Esophagus muscularis mucosa (tissue), 4 donors: ENCODE data around the gene TMSB10. TPM values are rescaled to one million over a fixed set of nuclear protein-coding genes. Genes with fewer than 3 reads are reported as not detected.
A peak's percentile ranks its signal among the peaks of the same experiment; 100 is the strongest.

ENCODE experiments used
- DNase-seq: peaks from one replicate; pipeline ENCODE4 v3.0.0-alpha.2; 2017; ENCODE audit errors: extremely low spot score
- H3K27ac ChIP-seq, 4 donors: fragments of 200-600 bp; sonication (generic); replicated peaks in 1 of 4; 1 replicate in 3 of 4; 2 replicates in 1 of 4; pipeline ENCODE4 v1.5.1; 2016 to 2019; ENCODE audit warnings: mild to moderate bottlenecking in 1 of 4
- H3K27me3 ChIP-seq, 4 donors: fragments of 200-600 bp; sonication (generic); one replicate each; pipeline versions ENCODE4 v1.5.1 to v1.6.0; 2016 to 2019
- H3K36me3 ChIP-seq, 4 donors: fragments of 200-600 bp; sonication (generic); one replicate each; pipeline ENCODE4 v1.5.1; 2016 to 2019
- H3K4me1 ChIP-seq, 4 donors: fragments of 200-600 bp; sonication (generic); one replicate each; pipeline ENCODE4 v1.5.1; 2016 to 2019
- H3K4me3 ChIP-seq, 4 donors: fragments of 200-600 bp; sonication (generic); 1 replicate in 2 of 4; 2 replicates in 2 of 4; pipeline ENCODE4 v1.5.1; 2016 to 2019; ENCODE audit warnings: mild to moderate bottlenecking in 4 of 4, moderate library complexity in 1 of 4
- H3K9me3 ChIP-seq, 4 donors: fragments of 200-600 bp; sonication (generic); 1 replicate in 3 of 4; 2 replicates in 1 of 4; pipeline ENCODE4 v1.5.1; 2016 to 2019
- CTCF ChIP-seq, 3 experiments: fragments of 200-600 bp in 2 of 3; fragments of 450-650 bp in 1 of 3; sonication (generic) in 2 of 3; IDR thresholded peaks; one replicate each; pipeline ENCODE4 v1.5.1; 2017 to 2019; ENCODE audit warnings: antibody characterized with exemption in 3 of 3, mild to moderate bottlenecking in 2 of 3, moderate library complexity in 1 of 3
- EP300 ChIP-seq: sonication (generic); formaldehyde crosslinking; IDR thresholded peaks from one replicate; pipeline ENCODE4 v1.6.1; 2017; ENCODE audit warnings: antibody characterized with exemption
- POLR2A ChIP-seq: fragments of 450-650 bp; IDR thresholded peaks from one replicate; pipeline ENCODE4 v1.6.1; 2017; ENCODE audit warnings: antibody characterized with exemption, moderate library complexity, mild to moderate bottlenecking, low read depth
- POLR2AphosphoS5 ChIP-seq, 2 donors: sonication (generic); formaldehyde crosslinking; IDR thresholded peaks; one replicate each; pipeline ENCODE4 v1.6.1; 2017; ENCODE audit warnings: antibody characterized with exemption in 2 of 2
- WGBS: methylation state at CpG from one replicate; pipeline ENCODE4 v1.1.5; 2018; 5-methylcytosine and 5-hydroxymethylcytosine counted together
- intact Hi-C: fragments of 100-400 bp; cut with DNase I; formaldehyde crosslinking; loops from one replicate; pipeline ENCODE4 v1.15.1; 2023
- total RNA-seq, 4 donors: library from RNA; depleted of rRNA; stranded (reverse); fragments of >200 nt; gene quantifications; one replicate each; pipeline versions ENCODE4 v1.1.0 to v1.2.1, GENCODE V29; 2016

Gene TMSB10
- total RNA-seq, 4 donors from 2014 or later = 1,300 to 2,755 (median 1,711) TPM

GRCh38 chr2:84904151-84904550 is 1.3 kb upstream of the TMSB10 start:
- 84% methylated on average over 9 of the region's 9 CpGs for WGBS
- no peak for DNase-seq
- H3K36me3 ChIP-seq = peaks cover 0 to 8% (median 2%) of the 10 kb centered on the region in 4 donors
- H3K27ac ChIP-seq = peak overlapping the region; percentile 88 to 96 (median 94)
- no peaks in the 10 kb centered on the region for H3K27me3 ChIP-seq
- H3K4me3 ChIP-seq = peak overlapping the region; percentile 73 to 97 (median 92)
- intact Hi-C loops = no loop called here
- H3K9me3 ChIP-seq = no peaks in the 10 kb centered on the region
- peaks cover 11 to 25% (median 21%) of the 10 kb centered on the region in 4 donors for H3K4me1 ChIP-seq
- TF ChIP-seq EP300 (no peak), POLR2A (no peak), CTCF (IDR thresholded peaks at IDR 0.05) (no peak), POLR2AphosphoS5 (IDR thresholded peaks at IDR 0.05) (no peak)

GRCh38 chr2:84904717-84905174 is 710 bp upstream of the TMSB10 start:
- no peak for TF ChIP-seq CTCF (IDR thresholded peaks at IDR 0.05)
- TF ChIP-seq EP300 = peak; percentile 74
- peak; percentile 49 for TF ChIP-seq POLR2A
- peak; percentile 88 to 93 for TF ChIP-seq POLR2AphosphoS5 (IDR thresholded peaks at IDR 0.05)
- 0% methylated on average over 12 of the region's 21 CpGs for WGBS
- Histone ChIP-seq H3K27ac (peak overlapping the region; percentile 88 to 96 (median 94)), H3K36me3 (peaks cover 0 to 8% (median 2%) of the 10 kb centered on the region in 4 donors), H3K4me1 (peaks cover 11 to 25% (median 19%) of the 10 kb centered on the region in 4 donors), H3K27me3 (no peaks in the 10 kb centered on the region), H3K4me3 (peak overlapping the region; percentile 73 to 97 (median 92)), H3K9me3 (no peaks in the 10 kb centered on the region)
- intact Hi-C loops = loop anchor here (1.0 to 5.0 kb wide), 2 partner anchors 22 to 68 kb away; partner anchors contain the start of gene KCMF1
- DNase-seq = peak; percentile 96

- TF ChIP-seq CTCF (IDR thresholded peaks at IDR 0.05) = no peak
- TF ChIP-seq POLR2A = no peak
- no peak for TF ChIP-seq EP300
- no peak for TF ChIP-seq POLR2AphosphoS5 (IDR thresholded peaks at IDR 0.05)
- peak; percentile 90 for DNase-seq
- Histone ChIP-seq H3K36me3 (peaks cover 0 to 8% (median 2%) of the 10 kb centered on the region in 4 donors), H3K4me3 (peak overlapping the region; percentile 73 to 97 (median 92)), H3K4me1 (peaks cover 11 to 25% (median 19%) of the 10 kb centered on the region in 4 donors), H3K27me3 (no peaks in the 10 kb centered on the region), H3K27ac (peak overlapping the region; percentile 88 to 96 (median 94)), H3K9me3 (no peaks in the 10 kb centered on the region)
- intact Hi-C loops = loop anchor here (5.0 kb wide), 1 partner anchor 66 kb away; the partner anchor contains the start of gene KCMF1
- 2% methylated on average over 30 of the region's 38 CpGs for WGBS
Measured at GRCh38 chr2:84906108-84906899, 848 bp downstream of the TMSB10 start.

- WGBS = 15% methylated on average over 15 of the region's 15 CpGs
- intact Hi-C loops = loop anchor here (5.0 kb wide), 1 partner anchor 65 kb away; the partner anchor contains the start of gene KCMF1
Measured at GRCh38 chr2:84906900-84907714, 1.7 kb downstream of the TMSB10 start.

More at GRCh38 chr2:84906900-84907714, 1.7 kb downstream of the TMSB10 start:
- Histone ChIP-seq H3K27me3 (no peaks in the 10 kb centered on the region), H3K4me3 (peak overlapping the region; percentile 73 to 97 (median 92)), H3K27ac (peak overlapping the region; percentile 88 to 96 (median 94)), H3K36me3 (peaks cover 0 to 8% (median 2%) of the 10 kb centered on the region in 4 donors), H3K4me1 (peaks cover 11 to 25% (median 19%) of the 10 kb centered on the region in 4 donors), H3K9me3 (no peaks in the 10 kb centered on the region)
- TF ChIP-seq EP300 (no peak), POLR2AphosphoS5 (IDR thresholded peaks at IDR 0.05) (peak in 1 of 2 donors; percentile 83)
- peak; percentile 92 for DNase-seq
